A549 (cell line): ENCODE measurements around the gene PEF1. TPM values are rescaled to one million over a fixed set of nuclear protein-coding genes. Genes with fewer than 3 reads are reported as not detected.
A peak's percentile ranks its signal among the peaks of the same experiment; 100 is the strongest.

Experiments
- ATAC-seq, 2 experiments: fragments of 200-7000 bp in 1 of 2; fragments of >200 bp in 1 of 2; cut with Nextera tagmentation in 1 of 2; cut with Tn5 transposase in 1 of 2; 3 replicates each; pipeline versions ENCODE4 v1.8.0 to v1.9.1; 2018 to 2020; ENCODE audit warnings: mild to moderate bottlenecking in 1 of 2, moderate library complexity in 1 of 2
- CTCF ChIA-PET: fragments of 300-600 bp; sonication (Branson Sonifier 250); formaldehyde crosslinking; extraction: SDS; loops from one replicate; lab custom pipeline; 2021; ENCODE audit warnings: antibody characterized with exemption, inconsistent platforms; lab: Yijun Ruan, JAX
- POLR2A ChIA-PET: fragments of 350-600 bp; formaldehyde crosslinking; extraction: SDS; loops from one replicate; lab custom pipeline; 2021; ENCODE audit warnings: antibody characterized with exemption, inconsistent platforms; lab: Yijun Ruan, JAX
- DNase-seq, 2 experiments: peaks; one replicate each; pipeline versions ENCODE4 v3.0.0 to v3.0.0-alpha.2; 2011 to 2016; ENCODE audit warnings: low read depth in 1 of 2, low spot score in 1 of 2
- FAIRE-seq: peaks from 2 replicates; lab custom pipeline; 2011; peaks lifted over from hg19 to GRCh38; lab: Jason Lieb, UNC
- H3K27ac ChIP-seq, 2 experiments: fragments of >200 bp; sonication (Bioruptor Twin); formaldehyde crosslinking; 3 replicates each; pipeline ENCODE4 v1.5.1; 2016 to 2017
- H3K4me1 ChIP-seq: fragments of >200 bp; sonication (Bioruptor Twin); formaldehyde crosslinking; 3 replicates; pipeline ENCODE4 v1.6.1; 2016
- H3K4me2 ChIP-seq: fragments of >200 bp; sonication (Bioruptor Twin); formaldehyde crosslinking; 3 replicates; pipeline ENCODE4 v1.6.1; 2016
- H3K4me3 ChIP-seq: fragments of >200 bp; sonication (Bioruptor Twin); formaldehyde crosslinking; 3 replicates; pipeline ENCODE4 v1.5.1; 2016
- H3K9me3 ChIP-seq: fragments of >200 bp; sonication (Bioruptor Twin); formaldehyde crosslinking; 3 replicates; pipeline ENCODE4 v1.6.1; 2016
- BHLHE40 ChIP-seq: IDR thresholded peaks from 2 replicates; pipeline ENCODE4 v1.6.1; 2012; ENCODE audit warnings: low read depth, low read length, inconsistent platforms
- ELK1 ChIP-seq: fragments of 150-350 bp; IDR thresholded peaks from 2 replicates; pipeline ENCODE4 v1.6.1; 2014; ENCODE audit warnings: low read depth, mild to moderate bottlenecking, low read length
- EP300 ChIP-seq, 2 experiments: fragments of >200 bp; sonication (Bioruptor Twin); formaldehyde crosslinking; IDR thresholded peaks; 2 replicates in 1 of 2; 3 replicates in 1 of 2; pipeline ENCODE4 v1.6.1; 2016 to 2017
- FOSB ChIP-seq: fragments of 250-450 bp; sonication (Bioruptor Pico); IDR thresholded peaks from 2 replicates; pipeline ENCODE4 v1.5.0; 2020; ENCODE audit warnings: mild to moderate bottlenecking, moderate library complexity
- FOSL2 ChIP-seq, 2 experiments: fragments of 450-650 bp in 1 of 2; fragments of >200 bp in 1 of 2; sonication (Bioruptor Twin) in 1 of 2; formaldehyde crosslinking; IDR thresholded peaks; 2 replicates each; pipeline versions ENCODE4 v1.5.0 to v1.6.1; 2016 to 2020; ENCODE audit warnings: mild to moderate bottlenecking in 1 of 2, moderate library complexity in 1 of 2
- GATA3 ChIP-seq: IDR thresholded peaks from 2 replicates; pipeline ENCODE4 v1.6.1; 2012; ENCODE audit warnings: borderline replicate concordance
- HES2 ChIP-seq: fragments of >200 bp; sonication (Bioruptor Twin); formaldehyde crosslinking; IDR thresholded peaks from 2 replicates; pipeline ENCODE4 v1.6.1; 2016
- HOXA7 ChIP-seq: fragments of 250-450 bp; sonication (Bioruptor Pico); IDR thresholded peaks from 2 replicates; pipeline ENCODE4 v1.5.0; 2020; ENCODE audit warnings: mild to moderate bottlenecking, moderate library complexity
- HOXB13 ChIP-seq: fragments of 250-450 bp; sonication (Bioruptor Pico); IDR thresholded peaks from 2 replicates; pipeline ENCODE4 v1.5.0; 2020; ENCODE audit warnings: low read depth, mild to moderate bottlenecking, moderate library complexity
- HOXB5 ChIP-seq: fragments of 250-450 bp; sonication (Bioruptor Pico); IDR thresholded peaks from 2 replicates; pipeline ENCODE4 v1.5.0; 2020; ENCODE audit warnings: mild to moderate bottlenecking, moderate library complexity
- JUN ChIP-seq, 2 experiments: fragments of >200 bp; sonication (Bioruptor Twin); formaldehyde crosslinking; IDR thresholded peaks; 2 replicates in 1 of 2; 3 replicates in 1 of 2; pipeline ENCODE4 v1.6.1; 2016 to 2017
- KDM5A ChIP-seq: fragments of 200-600 bp; sonication (generic); IDR thresholded peaks from 2 replicates; pipeline ENCODE4 v1.6.1; 2016; ENCODE audit warnings: antibody characterized with exemption, mild to moderate bottlenecking
- MAX ChIP-seq: IDR thresholded peaks from 2 replicates; pipeline ENCODE4 v1.6.1; 2012
- MYC ChIP-seq: IDR thresholded peaks from 2 replicates; pipeline ENCODE4 v1.6.1; 2012; ENCODE audit warnings: mild to moderate bottlenecking, inconsistent platforms, low read length, improper control_type of control experiment, borderline replicate concordance
- PBX3 ChIP-seq: IDR thresholded peaks from 2 replicates; pipeline ENCODE4 v1.6.1; 2012
- RCOR1 ChIP-seq: fragments of 150-350 bp; IDR thresholded peaks from 2 replicates; pipeline ENCODE4 v1.6.1; 2014; ENCODE audit warnings: antibody characterized with exemption, low read length, low read depth
- RFX5 ChIP-seq: fragments of 450-650 bp; IDR thresholded peaks from 2 replicates; pipeline ENCODE4 v1.7.1; 2014; ENCODE audit warnings: antibody characterized with exemption, mild to moderate bottlenecking, moderate library complexity
- RNF2 ChIP-seq: fragments of 200-600 bp; sonication (generic); IDR thresholded peaks from 2 replicates; pipeline ENCODE4 v1.6.1; 2016; ENCODE audit warnings: low read depth, mild to moderate bottlenecking, antibody characterized with exemption, moderate library complexity, borderline replicate concordance
- SREBF2 ChIP-seq: fragments of 450-650 bp; IDR thresholded peaks from 2 replicates; pipeline ENCODE4 v1.6.1; 2014; ENCODE audit warnings: mild to moderate bottlenecking, moderate library complexity
- TP53 ChIP-seq: fragments of 250-450 bp; sonication (Bioruptor Pico); IDR thresholded peaks from 2 replicates; pipeline ENCODE4 v1.5.0; 2021; ENCODE audit warnings: mild to moderate bottlenecking, moderate library complexity
- ZNF302 ChIP-seq: fragments of 250-450 bp; sonication (Bioruptor Pico); IDR thresholded peaks from 2 replicates; pipeline ENCODE4 v1.9.0; 2021; ENCODE audit warnings: inconsistent platforms, mild to moderate bottlenecking, moderate library complexity
- WGBS: methylation state at CpG from one replicate; pipeline ENCODE4 v1.1.6; 2017; ENCODE audit errors: missing lambda C conversion rate; 5-methylcytosine and 5-hydroxymethylcytosine counted together
- polyA plus RNA-seq, 4 experiments: library from polyadenylated mRNA; depleted of rRNA in 3 of 4; stranded (reverse); fragments of >200 nt; fragmentation: RNase III in 1 of 4; extraction: RNeasy Plus Mini Kit Qiagen cat#74134 plus additional on column Dnase treatment in 1 of 4; gene quantifications; 2 replicates in 3 of 4; 3 replicates in 1 of 4; pipeline ENCODE4 v1.2.3, GENCODE V29; 2011 to 2017

PEF1 gene
- polyA plus RNA-seq, 2 of the 4 experiments (the other 2 are of a cell fraction): 38.3 to 47.6 TPM

- no peak overlapping the region for H3K4me3 ChIP-seq
- 60% methylated on average over 5 of the region's 5 CpGs for WGBS
- no peak for DNase-seq
- ATAC-seq: no peak
- H3K4me2 ChIP-seq: no peak overlapping the region
- CTCF ChIA-PET: interaction anchor here (0.6 kb wide), 1 partner anchor 21 kb away, joined by 3 read pairs; no protein-coding TSS in a partner anchor
- TF ChIP-seq MAX: no peak
- no peak for TF ChIP-seq RFX5
- no peak for TF ChIP-seq PBX3
- no peak for TF ChIP-seq TP53 (CRISPR knock-in tag)
- no peak for TF ChIP-seq HES2
- no peak for TF ChIP-seq HOXA7 (CRISPR knock-in tag)
- TF ChIP-seq MYC: no peak
- no peak for TF ChIP-seq JUN (IDR thresholded peaks at IDR 0.05)
- TF ChIP-seq RCOR1: no peak
- no peak for TF ChIP-seq KDM5A
- TF ChIP-seq ZNF302: no peak
- TF ChIP-seq FOSL2 (IDR thresholded peaks at IDR 0.05): no peak
- no peak for TF ChIP-seq FOSL2 (CRISPR knock-in tag; IDR thresholded peaks at IDR 0.05)
- TF ChIP-seq HOXB13 (CRISPR knock-in tag): no peak
- no peak for TF ChIP-seq RNF2
- TF ChIP-seq EP300 (IDR thresholded peaks at IDR 0.05): no peak
- TF ChIP-seq FOSB (CRISPR knock-in tag): no peak
- no peak for TF ChIP-seq BHLHE40
- TF ChIP-seq GATA3: no peak
- TF ChIP-seq HOXB5 (CRISPR knock-in tag): no peak
- TF ChIP-seq, all 56 proteins: peak for 0
- H3K9me3 ChIP-seq: no peaks in the 10 kb centered on the region
- no peak for FAIRE-seq
- POLR2A ChIA-PET: interaction anchor here (0.6 kb wide), 1 partner anchor 366 kb away, joined by 3 read pairs; no protein-coding TSS in a partner anchor
- peak overlapping the region in 1 of 2 experiments; percentile 35; a peak in 2 of 6 replicates for H3K27ac ChIP-seq
- peaks cover 21% of the 10 kb centered on the region for H3K4me1 ChIP-seq
Observed at GRCh38 chr1:31639543-31639942, 5.1 kb downstream of the PEF1 start.

GRCh38 chr1:31637915-31638673 is 6.6 kb downstream of the PEF1 start:
- Histone ChIP-seq H3K4me1 (peaks cover 13% of the 10 kb centered on the region), H3K4me3 (no peak overlapping the region), H3K9me3 (no peaks in the 10 kb centered on the region), H3K4me2 (no peak overlapping the region), H3K27ac (no peak overlapping the region)
- no peak for TF ChIP-seq ELK1
- no peak for TF ChIP-seq FOSL2 (IDR thresholded peaks at IDR 0.05)
- no peak for TF ChIP-seq FOSL2 (CRISPR knock-in tag; IDR thresholded peaks at IDR 0.05)
- TF ChIP-seq SREBF2: no peak
- FAIRE-seq: no peak
- 77% methylated on average over 5 of the region's 5 CpGs for WGBS
- ChIA-PET CTCF (interaction anchor here (0.6 to 1.4 kb wide), 5 partner anchors 10 to 77 kb away, joined by 3 to 6 read pairs (median 4); no protein-coding TSS in a partner anchor), POLR2A (no interaction called here)
- DNase-seq: no peak
- no peak for ATAC-seq
